Hematopoietic multipotent progenitor cell treated with erythropoietin and hydrocortisone succinate and interleukin-3 and kit ligand, for 15 days (in vitro differentiated cells): Measurements from ENCODE around the gene NCAPG.

ENCODE experiments used
- DNase-seq: peaks from one replicate; pipeline ENCODE4 v3.0.0-alpha.2; 2015; ENCODE audit warnings: low spot score

NCAPG gene, protein sequence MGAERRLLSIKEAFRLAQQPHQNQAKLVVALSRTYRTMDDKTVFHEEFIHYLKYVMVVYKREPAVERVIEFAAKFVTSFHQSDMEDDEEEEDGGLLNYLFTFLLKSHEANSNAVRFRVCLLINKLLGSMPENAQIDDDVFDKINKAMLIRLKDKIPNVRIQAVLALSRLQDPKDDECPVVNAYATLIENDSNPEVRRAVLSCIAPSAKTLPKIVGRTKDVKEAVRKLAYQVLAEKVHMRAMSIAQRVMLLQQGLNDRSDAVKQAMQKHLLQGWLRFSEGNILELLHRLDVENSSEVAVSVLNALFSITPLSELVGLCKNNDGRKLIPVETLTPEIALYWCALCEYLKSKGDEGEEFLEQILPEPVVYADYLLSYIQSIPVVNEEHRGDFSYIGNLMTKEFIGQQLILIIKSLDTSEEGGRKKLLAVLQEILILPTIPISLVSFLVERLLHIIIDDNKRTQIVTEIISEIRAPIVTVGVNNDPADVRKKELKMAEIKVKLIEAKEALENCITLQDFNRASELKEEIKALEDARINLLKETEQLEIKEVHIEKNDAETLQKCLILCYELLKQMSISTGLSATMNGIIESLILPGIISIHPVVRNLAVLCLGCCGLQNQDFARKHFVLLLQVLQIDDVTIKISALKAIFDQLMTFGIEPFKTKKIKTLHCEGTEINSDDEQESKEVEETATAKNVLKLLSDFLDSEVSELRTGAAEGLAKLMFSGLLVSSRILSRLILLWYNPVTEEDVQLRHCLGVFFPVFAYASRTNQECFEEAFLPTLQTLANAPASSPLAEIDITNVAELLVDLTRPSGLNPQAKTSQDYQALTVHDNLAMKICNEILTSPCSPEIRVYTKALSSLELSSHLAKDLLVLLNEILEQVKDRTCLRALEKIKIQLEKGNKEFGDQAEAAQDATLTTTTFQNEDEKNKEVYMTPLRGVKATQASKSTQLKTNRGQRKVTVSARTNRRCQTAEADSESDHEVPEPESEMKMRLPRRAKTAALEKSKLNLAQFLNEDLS

DNA sequence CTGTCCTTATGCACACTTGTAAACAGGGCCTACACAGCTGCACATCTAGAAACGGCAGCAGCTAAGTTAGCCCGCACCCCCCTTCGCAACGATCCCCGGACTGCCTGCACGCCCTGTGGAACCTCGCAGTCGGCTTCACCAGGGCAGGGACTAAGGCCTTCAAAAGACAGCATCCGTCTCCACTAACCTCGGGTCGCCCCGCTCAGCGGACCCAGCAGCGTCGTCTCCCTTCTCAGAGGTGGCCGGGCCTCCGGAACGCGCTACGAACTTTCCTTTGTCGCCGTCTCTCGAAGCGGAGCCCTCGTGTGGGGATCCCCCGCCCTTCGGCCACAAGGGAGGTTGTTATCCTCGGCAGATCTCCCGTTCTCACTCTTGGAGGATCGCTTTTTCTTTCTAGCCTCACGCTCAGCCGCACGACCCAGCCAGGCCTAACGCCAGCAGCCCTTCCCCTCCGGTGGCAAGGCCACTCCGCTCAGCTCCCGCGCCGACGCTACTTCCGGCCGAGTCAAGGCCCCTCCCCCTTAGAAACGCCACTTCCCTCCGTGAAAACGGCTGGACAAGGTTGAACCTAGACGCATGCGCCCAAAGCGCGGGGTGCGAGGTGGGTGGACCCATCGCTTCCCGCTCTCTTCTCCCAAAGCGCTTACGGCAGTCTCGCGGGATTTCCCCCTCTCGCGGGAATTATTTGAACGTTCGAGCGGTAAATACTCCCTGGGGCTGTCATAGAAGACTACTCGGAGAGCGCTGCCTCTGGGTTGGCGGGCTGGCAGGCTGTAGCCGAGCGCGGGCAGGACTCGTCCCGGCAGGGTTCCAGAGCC is at the start of gene NCAPG, which contains the start of gene DCAF16:
Gene NCAPG, plus strand, starts transcription at position 720 of the 818 bp plus-strand sequence. CDS start 99 bp downstream, outside the sequence.
Gene DCAF16, minus strand, starts transcription at position 498 of the 818 bp plus-strand sequence. CDS start 6,616 bp downstream, outside the sequence.
- peak; percentile 99 for DNase-seq

DNA sequence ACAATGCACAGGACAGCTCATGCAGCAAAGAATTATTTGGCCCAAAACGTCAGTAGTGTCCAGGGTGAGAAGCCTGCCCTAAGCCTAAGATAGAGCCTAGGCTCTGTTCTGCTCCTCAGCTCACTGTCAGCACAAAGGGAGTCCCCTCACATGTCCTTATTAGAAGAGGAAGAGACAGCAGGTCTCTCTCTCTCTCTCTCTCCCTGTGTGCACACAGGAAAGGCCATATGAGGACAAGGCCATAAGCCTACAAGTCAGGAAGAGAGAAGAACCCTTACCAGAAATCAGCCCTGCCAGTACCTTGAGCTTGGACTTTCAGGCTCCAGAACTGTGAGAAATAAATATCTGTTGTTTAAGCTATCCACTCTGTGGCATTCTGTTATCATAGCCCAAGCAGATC is 49.7 kb upstream of the NCAPG start:
- no peak for DNase-seq

DNA sequence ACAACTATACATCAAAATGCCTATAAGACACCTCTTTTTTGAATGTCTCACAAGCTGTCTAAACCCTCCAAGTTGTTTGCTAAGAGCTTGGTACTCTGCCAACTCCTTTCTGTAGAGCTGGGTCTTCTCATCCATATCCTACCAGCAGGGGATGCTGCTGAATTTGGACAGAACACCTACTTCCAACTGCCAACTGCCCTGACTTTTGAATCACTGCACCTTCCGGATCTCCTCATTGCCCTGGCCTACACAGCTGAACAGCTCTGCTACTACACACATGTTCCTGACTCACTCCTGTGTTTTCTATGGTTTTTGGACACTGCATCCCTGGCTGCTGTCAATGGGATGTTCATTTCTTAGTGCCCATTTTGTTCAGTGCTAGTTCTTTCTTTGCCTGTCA is 48.1 kb upstream of the NCAPG start:
- DNase-seq, result no peak

DNA sequence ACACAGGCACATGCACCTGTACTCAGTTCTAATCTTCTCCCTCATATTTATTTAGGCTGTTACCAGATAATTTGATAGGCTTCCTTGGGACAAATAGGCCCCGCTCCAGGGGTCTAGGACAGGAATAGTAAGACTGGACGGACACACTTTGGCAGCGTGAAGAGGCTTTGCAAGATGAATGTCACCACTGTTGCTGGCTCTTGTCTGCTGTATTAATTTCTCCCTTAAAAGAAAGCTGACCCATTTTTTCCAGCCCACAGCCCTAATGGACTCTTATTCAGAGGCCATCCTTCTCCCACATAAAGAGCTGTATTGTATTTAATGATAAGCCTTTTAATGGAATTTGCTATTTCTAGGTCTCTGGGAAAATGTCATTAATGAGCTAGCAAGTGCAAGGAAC is 47.4 kb upstream of the NCAPG start:
- no peak for DNase-seq

DNA sequence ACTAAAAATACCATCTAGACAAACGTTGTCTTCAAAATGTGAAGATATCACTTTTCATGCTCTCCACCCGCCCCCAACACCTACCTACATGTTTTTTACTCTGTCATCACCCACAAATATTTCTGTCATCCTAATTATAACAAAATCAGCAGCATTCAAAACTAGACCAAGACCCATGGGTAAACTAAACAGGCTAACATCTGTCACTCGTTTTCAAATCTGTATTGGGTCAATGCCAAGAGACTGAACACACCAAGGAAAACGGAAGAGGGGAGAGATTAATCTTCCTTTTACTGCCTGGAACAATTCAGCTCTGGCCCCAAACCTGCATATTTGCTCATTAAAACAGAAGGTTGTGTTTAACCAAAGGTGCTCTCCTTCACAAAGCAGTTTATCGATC is 46.8 kb upstream of the NCAPG start:
- DNase-seq, result no peak

DNA sequence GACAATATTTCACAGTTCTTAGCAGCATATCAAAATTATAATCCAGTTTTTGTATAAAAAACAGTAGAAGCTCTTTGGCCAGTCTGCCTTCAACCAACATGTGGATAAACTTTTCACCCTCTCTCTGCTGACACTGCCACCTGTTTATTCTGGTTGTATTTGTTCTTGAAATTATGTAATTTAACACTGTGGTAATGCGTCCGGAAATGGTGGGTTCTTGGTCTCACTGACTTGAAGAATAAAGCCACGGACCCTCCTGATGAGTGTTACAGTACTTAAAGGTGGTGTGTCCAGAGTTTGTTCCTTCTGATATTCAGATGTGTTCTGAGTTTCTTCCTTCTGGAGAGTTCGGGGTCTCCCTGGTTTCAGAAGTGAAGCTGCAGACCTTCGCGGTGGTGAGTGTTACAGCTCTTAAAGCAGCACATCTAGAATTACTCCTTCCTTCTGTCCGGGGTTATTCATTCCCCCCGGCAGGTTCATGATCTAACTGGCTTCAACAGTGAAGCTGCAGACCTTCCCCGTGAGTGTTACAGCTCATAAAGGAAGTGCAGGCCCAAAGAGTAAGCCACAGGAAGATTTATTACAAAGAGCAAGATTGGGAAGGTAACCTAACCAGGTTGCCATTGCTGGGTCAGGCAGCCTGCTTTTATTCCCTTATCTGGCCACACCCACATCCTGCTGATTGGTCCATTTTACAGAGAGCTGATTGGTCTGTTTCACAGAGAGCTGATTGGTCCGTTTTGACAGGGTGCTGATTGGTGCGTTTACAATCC is 45.1 kb upstream of the NCAPG start:
- DNase-seq, result no peak

DNA sequence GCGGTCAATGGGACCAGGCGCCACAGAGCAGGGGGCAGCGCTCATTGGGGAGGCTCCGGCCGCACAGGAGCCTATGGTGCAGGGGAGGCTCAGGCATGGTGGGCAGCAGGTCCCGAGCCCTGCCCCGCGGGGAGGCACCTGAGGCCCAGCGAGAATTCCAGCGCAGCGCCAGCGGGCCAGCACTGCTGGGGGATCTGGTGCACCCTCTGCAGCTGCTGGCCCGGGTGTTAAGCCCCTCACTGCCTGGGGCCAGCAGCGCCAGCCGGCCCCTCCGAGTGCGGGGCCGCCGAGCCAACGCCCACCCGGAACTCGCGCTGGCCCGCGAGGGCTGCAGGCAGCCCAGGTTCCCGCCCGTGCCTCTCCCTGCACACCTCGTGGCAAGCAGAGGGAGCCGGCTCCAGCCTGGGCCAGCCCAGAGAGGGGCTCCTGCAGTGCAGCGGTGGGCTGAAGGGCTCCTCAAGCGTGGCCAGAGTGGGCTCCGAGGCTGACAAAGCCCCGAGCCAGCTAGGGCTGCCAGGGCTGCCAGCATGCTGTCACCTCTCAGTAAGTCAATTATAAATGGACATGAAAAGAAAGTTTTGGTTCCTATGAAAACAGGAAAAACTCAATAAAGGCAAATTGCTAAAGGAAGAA is 43.8 kb upstream of the NCAPG start:
- DNase-seq, result no peak

DNA sequence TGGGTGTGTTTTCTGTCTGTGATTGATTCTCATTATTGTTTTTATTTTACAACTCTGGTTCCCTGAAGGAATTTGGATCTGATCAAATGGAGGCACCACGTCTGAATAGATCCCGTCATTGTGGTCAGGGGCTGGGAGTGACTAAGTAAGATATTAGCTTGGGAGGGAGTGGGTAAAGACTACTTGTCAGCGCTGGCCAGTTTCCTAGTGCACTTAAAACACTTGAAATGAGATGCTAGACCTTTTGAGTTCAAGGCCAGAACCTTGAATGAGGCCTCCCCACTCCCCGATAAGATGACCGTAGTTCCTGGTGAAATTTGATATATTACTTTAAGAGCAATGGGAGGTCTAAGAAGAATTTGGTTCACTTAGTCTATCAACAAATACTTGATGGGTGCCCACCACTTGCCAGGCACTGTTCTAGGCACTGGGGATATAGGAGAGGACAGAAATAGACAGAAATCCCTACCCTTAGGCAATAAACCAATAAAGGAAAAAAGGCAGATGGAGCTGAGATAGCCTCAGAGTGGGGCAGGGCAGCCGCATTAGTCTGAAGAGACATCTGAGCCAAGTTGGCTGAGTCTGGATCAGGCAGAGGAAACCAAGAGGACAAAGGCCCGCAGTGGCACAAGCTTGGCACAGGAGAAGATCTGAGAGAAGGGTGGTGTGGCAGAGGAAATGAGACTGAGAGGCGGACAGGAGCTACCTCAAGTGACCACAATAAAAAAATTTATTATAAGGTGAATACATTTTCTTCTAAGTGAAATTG is 41.2 kb upstream of the NCAPG start:
- no peak for DNase-seq

DNA sequence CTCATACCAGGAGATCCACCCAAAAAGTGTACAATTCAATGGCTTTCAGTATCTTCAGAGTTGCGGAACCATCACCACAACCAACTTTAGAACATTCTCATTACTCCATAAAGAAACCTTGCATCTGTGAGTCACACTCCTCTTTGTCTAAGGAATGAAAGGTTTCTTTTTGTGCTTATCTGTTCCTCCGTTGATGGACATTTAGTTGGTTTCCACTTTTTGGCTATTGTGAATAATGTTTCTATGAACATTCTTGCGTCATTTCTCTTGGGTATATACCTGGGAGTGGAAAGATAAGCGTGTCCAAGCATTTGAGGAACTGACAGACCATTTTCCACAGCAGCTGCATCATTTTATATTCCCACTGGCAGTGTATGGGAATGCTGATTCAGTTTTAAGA is 39.9 kb upstream of the NCAPG start:
- DNase-seq, result no peak

DNA sequence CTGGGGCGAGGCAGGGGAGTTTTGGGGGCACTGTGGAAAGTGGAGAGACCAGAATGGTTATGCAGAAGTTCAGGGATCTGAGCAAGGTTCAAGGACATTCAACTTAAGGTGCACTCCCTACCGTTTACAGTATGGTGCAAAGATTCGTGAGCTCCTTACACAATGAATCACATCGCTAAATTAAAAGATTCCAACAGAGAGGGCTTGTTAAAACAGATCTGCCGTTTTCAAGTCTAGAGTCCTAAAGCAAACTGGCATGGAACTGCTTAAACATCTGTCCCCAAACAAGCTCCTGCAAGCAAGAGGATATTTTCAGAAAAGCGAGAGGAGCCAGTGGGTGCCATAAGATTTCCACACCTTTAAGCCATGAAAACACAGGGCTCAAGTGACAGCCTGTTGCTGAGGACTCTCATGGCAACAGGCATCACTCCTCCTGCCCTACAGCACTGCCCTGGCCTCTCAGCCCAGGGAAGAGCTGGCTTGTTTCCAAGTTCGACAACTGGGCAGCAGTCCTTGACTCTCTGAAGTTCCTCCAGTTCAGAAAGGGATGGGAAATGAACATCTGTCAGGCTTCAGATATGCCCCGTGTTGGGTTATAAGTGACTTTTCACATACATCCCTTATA is 39.4 kb upstream of the NCAPG start:
- no peak for DNase-seq

DNA sequence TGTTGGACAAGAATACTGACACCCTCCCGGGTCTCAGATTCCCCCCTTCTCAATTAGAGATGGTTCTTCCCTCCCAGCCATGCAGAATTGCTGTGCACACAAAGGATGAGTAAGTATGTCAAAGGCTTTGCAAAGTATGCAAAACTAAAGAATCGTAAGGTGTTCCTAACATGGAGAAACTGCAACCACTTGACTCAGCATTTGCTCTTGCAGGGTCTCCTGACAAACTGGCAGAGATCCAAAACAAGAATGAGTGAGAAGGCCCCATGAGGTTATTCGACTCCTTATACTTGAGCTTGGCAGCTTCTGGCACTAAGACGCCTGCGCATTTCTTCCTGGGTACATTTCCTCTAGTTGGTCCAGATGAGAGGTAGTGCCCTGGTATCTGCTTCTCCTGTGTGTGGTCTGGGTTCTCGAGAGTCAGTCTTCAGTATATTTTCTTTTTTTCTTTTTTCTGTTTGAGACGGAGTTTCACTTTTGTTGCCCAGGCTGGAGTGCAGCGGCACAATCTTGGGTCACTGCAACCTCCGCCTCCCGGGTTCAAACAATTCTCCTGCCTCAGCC is 37.6 kb upstream of the NCAPG start:
- no peak for DNase-seq

DNA sequence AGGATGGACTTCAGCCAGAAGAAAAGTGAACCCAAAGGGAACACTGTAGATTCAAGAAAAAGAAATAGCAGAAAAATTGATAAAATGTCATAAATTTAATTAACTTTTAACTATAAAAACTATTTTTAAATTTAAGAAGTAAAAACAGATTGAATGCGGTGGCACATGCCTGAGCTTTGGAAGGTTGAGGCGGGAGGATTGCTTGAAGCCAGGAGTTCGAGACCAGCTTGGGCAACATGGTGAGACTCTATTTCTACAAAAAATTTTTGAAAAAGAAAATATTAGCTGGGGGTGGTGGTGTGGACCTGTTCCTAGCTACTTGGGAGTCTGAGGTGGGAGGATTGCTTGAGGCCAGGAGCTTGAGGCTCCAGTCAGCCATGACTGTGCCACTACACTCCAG is 32.3 kb upstream of the NCAPG start:
- DNase-seq, result no peak

DNA sequence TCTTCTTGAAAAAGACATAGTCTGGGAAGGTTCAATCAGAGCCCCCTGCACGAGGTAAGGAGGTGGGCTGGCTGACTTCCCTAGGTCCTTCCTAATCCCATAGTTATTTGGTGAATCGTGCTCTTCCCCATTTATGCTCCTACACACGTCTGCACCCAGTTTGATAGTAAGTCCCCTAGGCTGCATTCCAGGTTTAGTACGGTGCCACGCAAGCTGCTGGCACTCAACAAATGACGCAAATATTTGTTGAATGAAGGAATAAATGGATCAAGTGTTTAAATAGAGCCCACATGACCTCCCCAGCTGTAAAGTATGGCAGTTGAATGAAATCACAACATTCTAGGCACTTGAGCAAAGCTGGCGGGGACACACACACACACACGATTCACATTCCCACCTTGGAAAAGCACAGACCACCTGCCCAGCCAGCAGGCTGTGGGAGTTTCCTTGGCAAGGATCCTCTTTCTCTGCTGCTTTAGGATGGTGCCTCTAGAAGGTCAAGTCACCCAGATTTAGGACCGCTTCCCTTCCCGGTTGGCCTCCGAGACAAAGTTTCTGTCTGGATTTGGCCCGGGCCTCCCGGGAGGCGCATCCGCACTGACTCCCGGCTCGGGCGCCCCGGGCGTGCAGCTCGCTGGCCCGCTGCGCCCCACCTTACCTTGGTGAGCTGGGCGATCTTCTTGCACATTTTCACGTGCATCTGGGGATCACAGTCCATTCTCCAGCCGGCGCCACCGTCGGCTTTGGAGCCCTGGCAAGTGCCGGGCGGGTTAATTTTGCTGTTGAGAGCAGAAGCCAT is 30.1 kb upstream of the NCAPG start:
- DNase-seq, result no peak

DNA sequence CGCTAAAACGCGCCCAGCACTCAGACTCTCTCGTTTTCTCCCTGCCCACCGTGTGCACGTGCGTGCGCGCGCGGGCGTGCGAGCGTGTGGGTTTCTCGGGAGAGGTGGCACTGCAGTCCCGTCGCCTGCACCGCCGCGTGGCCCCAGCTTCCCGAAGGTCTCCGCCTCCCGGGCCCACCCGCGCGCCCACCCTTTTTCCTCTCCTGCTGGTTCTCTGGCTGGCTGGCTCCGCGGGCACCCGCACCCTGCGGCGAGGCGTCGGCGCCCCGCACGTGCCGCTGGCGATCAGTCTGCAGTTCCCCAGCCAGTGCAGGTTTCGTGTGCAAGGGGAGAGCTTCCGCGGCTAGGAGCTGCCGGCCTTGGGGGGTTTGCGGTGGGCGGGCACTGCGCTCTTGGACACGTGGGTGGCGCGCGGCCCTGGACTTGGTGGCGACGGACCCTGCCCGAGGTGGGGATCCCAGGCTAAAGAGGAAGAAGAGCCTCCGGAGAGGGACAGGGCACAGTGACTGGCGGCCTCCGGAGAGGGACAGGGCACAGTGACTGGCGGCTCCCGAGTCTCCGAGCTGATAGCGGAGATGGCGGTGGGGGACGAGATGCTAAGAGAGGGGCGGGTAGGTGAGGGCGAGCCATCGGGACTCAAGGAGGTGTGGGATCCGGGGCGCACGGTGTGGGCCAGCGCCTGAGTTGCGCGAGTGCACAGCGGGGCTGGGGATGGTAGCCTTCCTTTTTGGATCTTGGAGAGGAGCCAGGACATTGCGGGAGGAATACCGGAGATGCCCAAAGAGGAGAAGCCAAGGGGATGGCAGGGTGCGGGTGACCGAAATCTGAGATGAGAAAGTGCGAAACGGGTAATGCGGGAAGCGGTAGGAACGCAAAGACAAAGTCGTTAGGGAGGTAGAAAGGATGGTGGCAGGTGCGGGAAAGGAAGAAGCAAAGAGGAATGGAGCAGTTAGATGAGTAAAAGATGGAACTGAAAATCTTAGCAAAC is 29.2 kb upstream of the NCAPG start, which contains the start of gene FAM184B:
Gene FAM184B, minus strand, starts transcription at position 322 of the 988 bp plus-strand sequence. CDS start 322 bp downstream, outside the sequence.
- DNase-seq, result no peak

DNA sequence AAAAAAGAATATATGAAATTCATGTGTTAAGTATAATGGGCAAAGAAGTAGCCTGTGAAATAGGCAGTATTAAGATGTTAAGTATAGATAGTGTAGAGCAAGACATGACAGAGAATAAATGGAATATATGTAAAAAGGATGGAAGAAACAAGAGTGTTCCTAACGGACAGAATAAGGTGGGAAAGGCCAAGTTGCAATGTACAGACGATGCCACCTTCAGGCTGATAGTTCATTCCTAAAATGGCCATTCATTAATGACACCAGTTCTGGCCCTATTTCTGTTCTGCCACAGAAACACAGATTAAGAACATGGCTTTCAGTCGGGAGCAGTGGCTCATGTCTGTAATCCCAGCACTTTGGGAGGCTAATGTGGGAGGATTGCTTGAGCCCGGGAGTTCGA is 24.9 kb upstream of the NCAPG start:
- no peak for DNase-seq

DNA sequence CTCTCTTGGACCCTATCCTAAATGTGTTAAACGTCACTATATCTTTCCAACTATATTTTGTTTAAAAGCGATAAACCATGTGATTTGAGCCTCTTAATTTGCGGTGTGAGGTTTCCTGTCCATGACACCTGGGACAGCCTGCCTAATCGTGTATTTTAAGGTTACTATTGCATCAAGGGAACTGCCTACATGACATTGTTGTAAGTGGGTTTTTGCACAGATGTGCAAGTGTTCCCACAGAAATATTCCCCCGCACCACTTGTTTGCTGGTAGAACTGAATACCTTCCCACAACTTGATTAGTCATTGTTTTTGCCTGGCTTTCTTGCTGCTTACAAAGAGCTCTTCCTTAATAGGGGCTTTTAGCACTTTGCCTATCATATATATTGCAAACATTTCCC is 24.2 kb upstream of the NCAPG start:
- DNase-seq, result no peak

DNA sequence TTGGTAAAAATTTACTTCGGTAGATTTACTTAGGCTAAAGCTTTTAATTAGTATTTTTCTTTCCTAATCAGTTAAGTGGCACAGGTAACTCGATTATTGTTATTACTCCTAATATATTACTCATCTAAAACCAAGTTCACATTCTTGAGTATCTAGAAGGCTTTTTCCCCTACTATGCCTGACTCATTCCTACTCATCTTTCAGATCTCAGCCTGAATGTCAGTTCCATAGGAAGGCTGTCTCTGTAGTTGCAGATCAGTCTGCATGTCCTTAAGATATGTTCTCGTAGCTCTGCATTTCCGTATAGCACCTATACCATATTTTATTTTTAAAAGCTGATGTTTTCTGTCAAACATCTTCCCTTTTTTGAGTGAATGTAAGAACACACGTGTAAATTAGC is 23.5 kb upstream of the NCAPG start:
- DNase-seq, result no peak
